ENCODE data around the gene CLP1.

The CLP1 gene

DNA sequence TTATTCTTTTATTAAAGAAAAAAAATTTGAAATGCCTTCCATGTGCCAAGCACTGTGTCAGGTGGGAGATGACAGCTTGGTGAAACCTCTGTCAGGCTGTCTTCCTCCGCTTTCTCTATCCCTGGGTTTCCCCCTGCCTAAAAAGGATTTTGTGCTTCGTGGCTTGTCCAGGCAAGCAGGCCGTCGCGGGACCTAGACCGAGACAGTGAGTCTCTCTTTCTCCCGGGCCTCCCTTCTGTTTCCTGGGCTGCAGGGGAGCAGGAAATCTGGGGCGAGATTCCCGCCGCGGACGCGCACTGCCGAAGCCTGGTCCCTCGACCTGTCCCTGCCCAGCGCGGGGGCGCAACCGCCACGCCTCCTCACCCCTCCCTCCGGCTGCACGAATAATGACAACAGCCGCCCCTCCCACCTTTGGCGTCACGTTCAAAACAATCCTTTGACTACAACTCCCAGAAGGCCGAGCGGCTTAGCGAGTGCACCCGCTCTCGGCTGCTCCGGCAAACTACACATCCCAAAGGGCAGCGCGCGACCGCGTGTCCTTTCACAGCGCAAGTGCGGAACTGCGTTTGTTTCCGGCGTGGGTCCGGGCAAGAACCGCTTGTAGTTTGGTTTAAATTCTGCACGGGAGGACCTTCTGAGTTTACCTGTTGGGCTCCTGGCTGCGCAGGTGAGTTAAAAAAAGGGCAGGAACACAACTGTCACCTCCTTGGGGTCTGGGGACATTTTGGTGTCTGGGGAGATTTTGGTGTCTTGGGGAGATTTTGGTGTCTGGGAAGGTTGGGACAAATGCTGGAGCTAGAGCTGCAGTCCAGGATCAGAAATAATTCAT lies at the start of gene CLP1:
TSS of gene CLP1 (plus strand) at position 569 of the 829 bp plus-strand sequence. CDS start 1,715 bp downstream, outside the sequence.
- peak; percentile 99 for DNase-seq

DNA sequence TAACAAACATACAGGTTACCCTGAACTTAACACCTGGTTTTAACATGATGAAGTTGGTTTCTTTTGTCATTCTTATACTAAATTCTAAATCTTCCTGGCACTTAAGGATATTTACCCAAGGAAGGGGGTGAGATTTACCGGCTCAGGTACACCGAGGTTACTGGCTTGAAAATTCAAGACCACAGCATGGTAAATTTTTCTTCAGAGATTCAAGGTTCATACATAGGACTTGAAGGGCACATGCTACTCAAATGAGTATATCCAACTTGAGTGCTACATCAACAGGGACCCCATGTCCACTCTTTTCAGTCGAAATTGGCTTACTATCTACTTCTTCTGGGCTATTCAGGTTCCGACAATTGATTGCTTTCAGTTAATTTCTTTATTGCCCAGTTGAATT lies 47.4 kb upstream of the CLP1 start:
- no peak for DNase-seq

DNA sequence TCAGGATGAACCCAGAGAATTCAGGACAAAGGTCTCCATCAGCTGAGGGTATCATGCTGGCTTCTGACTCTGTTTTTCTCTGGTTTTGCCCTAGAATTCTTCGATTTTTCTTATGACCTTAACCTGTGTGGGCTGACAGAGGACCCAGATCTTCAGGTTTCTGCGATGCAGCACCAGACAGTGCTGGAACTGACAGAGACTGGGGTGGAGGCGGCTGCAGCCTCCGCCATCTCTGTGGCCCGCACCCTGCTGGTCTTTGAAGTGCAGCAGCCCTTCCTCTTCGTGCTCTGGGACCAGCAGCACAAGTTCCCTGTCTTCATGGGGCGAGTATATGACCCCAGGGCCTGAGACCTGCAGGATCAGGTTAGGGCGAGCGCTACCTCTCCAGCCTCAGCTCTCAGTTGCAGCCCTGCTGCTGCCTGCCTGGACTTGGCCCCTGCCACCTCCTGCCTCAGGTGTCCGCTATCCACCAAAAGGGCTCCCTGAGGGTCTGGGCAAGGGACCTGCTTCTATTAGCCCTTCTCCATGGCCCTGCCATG lies 43.3 kb upstream of the CLP1 start:
- no peak for DNase-seq

DNA sequence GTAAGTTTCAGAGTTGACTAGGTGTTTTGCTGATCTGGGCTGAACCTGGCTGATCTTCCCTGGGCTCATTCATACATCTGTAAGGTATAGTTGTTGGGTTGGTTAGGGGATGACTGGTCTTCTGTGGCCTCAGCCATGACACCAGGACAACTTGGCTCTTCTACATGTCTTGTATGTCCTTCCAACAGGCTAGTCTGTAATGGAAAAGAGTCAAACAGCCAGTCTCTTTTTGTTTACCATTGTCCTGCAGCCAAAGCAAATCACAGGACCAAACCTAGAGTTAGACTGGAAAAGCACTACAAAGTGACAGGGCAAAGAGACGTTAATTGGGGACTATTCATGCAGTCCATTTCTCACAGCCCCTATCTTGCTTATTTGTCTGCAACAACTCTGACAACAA lies 42.3 kb upstream of the CLP1 start:
- DNase-seq: no peak

DNA sequence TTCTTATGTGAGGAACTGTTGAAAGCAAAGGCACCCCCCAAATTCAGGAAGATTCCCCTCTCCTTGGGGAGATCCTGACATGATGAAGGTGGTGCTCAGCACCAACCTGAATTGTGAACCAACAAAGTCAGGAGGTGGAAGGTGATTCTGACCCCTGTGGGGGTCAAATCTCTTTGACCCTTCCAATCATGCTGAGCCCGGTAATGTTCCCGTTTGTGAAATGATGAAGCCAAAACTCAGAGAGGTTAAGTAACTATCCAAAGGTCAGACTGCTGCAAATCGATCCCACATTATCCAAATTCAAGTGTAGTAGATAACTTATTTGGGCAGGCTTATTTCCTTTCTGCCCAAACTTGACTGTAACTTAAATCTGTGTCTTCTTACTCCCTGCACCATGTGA lies 41.0 kb upstream of the CLP1 start:
- no peak for DNase-seq

DNA sequence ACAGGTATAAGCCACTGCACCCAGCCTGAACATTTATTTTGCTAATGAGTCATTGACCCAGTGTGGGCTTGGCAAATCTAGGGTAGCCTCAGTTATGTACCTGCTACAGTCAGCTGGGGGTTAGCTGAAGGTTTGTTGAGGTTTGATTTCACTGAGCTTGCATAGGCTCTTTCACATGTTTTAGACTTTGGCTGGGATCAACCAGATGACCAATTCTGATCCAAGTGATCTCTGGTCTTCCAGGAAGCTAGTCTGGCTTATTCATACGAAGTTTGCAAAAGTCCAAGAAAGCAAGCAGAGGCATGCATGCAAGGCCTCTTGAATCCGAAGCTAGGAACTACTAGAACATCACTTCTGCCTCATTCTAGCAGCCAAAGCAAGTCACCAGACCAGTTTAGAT lies 39.1 kb upstream of the CLP1 start:
- no peak for DNase-seq

DNA sequence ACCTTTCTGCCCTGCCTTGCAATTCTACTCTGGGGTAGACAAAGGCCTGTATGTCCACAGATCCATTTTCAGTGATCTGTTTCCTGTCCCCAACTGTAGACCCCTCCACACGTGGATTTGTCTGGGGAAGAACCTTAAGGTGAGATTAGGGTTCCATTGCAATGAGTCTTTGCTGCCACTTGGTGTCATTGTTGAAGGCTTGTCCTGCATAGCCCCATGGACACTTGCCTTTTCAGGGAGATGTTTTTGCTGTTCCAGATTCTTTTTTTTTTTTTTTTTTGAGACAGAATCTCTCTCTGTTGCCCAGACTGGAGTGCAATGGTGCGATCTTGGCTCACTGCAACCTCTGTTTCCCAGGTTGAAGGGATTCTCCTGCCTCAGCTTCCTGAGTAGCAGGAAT lies 38.2 kb upstream of the CLP1 start:
- no peak for DNase-seq

DNA sequence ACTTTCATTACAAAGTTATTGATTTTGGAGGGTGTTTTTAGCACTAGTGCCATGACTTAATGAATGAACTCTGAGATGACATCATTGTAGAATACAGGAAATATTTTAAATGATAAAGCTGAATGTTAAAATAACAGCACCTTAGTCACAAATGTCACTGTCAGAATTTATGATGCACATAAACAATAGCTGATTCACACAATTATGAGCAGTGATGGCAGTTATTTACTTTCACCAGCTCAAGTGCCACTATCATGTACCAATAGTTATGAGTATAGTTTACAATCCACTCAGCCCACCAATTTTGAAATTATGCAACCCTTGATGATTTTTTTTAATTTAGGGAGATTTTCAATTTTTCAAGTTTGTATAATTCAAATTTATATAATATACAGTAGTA lies 37.1 kb upstream of the CLP1 start:
- DNase-seq: no peak

DNA sequence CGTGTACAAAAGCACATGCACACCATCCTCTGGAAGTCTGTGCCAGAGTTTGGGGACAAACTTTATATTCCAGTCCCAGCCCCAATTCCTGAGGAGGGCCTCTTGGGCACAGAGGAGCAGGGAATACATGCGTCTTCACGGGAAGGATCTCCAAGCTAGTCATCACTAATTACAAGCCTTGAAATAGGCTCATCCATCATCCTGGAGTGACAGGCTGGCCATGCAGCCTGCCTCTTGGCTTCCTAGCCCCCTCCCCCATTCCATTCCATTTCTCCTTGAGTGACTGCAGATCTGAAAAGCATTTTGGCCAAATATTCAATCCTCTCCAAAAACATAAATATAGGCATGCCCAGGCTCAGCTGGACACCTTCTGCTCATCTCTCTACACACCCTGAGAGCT lies 35.3 kb upstream of the CLP1 start:
- DNase-seq: no peak

DNA sequence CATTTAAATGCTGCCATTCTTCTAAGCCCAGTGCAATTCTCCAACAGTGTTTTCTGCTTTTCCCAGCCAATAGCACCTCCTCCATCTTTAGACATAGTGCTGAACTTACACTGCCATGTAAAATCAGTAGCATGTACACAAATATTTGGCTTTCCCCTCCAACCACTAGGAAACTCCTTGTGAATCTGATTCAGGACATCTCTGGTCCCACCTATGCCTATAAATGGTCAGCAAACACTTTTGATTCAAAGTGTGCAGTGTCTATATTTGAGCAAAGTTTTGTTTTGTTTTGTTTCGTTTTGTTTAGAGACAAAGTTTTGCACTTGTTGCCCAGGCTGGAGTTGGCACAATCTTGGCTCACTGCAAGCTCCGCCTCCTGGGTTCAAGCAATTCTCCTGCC lies 32.7 kb upstream of the CLP1 start:
- DNase-seq: no peak

DNA sequence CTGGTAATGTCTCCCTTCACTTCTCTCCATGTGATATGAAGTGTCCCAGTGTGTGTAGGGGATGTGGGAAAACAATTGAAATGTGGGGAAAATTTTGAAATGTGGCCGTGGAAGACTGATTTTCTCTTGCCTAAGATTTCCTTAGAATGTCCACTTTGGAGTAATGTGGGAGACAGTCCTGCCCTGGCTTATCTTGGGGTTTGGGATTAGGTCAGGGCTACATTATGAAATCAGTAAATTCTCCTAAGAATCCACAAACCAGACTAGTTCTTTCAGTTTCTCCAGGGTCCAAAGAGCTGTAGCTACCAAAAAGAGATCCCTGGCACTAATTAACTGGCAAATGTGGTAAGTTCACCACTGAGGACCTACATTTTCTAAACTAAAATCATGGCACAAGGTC lies 30.7 kb upstream of the CLP1 start:
- no peak for DNase-seq

DNA sequence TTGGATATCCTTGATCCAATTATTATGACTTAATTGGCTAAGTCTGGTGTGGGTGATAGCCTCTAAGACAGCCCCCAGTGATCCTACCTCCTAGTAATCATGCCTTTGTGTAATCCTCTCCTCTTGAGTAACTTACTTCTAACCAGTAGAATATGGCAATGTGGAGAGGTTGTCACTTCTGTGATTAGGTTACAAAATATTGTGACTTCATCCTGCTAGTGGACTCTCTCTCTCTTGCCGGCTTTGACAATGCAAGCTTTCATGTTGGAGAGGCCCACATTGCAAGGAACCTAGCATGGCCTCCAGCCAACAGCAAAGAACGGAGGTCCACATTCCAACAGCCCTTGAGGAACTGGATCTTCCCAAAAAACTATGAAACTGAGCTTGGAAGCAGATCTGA lies 27.4 kb upstream of the CLP1 start:
- no peak for DNase-seq

DNA sequence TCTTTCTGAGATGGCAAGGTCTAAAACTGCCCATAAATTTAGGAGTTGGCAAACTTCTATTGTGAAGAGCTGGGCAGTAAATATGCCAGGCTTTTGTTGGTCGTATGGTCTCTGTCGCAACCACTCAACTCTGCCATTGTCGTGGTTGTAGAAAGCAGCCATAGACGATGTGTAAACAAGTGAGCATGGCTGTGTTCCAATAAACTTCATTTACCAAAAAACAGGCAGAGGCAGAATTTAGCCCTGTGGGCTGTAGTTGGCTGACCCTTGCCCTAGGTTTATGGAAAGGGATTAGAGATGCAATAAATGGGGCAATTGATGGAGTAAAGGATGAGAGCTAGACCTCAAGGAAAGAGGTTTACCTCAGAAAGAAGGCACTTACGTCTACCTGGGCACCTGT lies 25.4 kb upstream of the CLP1 start:
- DNase-seq: no peak

DNA sequence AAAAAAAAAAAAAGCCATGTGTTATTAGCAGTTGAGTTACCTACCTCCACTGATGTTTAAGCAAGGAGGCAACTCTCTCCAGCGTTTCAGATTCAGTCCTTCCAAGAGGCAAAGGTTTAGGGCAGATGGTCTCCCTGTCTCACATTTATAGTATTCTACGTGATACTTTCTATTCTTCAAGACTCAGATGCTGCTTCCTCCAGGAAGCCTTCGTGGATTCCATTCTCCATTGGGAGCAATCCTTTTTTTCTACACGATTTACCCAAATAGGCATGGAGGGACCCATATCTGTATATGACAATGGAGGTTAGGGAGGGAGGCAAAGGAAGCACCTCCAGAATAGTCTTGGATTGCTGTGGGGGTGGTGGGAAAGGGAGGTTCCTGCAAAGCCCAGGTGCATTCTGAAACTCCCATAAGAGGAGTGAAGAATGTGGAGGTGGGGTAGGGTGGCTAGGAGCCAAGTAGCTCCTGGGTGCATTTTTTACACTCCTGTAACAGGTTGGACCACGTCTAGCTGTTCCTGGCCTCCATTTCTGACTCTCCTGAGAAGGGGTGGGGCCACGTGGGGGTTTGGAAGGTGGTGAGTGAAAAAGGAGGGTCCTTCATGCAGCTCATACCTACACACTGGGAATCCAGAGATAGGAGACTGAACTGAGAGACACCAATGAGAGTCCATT lies 24.0 kb upstream of the CLP1 start:
- DNase-seq: no peak

DNA sequence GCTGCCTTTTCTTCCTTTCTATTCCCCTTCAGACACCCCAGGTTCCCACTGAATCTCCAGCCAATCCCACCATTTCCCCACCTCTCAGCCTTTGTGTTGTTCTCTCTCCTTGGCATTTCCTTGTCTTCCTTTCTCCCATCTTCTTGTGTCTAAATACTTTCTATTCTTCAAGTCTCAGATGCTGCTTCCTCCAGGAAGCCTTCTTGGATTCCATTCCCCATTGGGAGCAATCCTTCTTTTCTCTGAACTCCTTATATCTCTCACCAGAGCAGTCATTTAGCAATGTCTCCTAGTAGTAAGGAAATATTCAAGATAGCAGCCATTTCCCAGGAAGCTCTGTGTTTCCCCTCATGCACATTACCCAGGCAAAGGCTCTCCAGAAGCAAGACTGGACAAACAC lies 23.3 kb upstream of the CLP1 start:
- no peak for DNase-seq

DNA sequence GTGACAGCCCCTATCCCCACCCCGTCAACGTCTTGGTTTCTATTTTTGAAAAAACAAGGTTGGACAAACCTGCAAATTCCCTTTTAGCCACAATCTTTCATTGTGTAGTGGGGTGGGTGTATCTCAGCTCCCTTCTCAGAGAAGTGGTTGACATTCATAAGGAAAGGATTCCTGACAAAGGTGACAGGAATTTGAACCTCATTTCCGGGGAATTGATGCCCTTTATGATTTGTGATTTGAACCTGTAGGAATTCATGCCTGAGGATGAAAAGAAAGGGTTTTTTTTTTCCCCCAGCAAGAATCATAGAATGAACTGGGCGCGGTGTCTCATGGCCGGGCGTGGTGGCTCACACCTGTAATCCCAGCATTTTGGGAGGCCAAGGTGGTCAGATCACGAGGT lies 22.3 kb upstream of the CLP1 start:
- DNase-seq: no peak

DNA sequence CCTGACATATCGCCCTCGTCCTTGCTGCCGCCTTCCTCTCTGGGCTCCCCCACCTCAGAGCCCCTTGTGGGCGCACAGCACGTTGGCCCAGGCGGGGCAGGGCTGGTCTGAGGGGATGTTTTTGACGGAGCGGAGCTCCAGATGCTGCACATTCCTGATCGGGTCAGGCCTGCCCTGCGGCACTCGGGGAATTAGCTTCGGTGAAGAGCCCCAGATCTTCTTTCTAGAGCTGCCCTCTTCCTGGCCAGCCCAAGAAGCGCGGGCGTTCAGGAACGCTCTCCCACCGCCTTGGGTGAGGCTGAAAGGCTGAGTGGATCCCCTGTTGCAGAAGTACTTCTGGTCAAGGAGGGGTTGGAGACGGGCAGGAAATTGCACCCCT lies 19.9 kb upstream of the CLP1 start:
- no peak for DNase-seq

DNA sequence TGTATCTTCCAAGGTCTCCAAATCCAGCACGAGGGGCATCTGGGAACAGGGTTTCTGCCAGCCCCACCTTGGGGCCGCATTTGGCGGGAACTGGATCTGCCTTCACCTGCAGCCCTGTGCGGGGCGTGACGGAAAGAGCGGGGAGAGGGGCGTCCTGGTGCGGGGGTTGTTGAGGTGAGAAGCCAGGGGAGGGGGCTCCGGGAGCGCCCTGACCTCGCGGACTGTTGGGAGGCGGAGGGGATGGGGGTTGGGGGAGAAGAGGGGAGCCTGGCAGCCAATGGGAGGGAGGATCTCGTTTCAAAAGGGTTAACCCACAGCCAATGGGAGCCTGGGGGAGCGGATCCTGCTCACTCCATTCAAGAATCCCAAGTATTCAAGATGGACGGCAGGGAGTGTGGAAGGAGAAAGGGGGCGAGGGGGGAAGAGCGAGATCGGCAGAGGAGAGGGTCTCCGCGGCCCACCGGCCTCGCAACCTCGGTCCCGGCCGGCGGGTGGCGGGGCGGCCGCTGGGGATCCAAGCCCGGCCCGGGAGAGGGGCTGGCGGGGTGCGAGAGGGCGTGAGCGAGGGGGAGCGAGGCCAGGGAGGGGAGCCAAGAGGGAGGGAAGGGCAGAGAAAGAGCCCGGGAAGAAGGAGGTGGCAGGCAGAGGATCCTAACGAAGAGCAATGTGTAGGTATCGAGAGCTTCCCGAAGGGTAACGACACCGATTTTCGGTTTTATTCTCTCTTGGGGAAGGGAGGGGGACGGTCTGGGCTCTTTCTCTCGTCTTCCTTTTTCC lies 19.4 kb upstream of the CLP1 start:
- DNase-seq: peak in 1 of 2 experiments; percentile 40

DNA sequence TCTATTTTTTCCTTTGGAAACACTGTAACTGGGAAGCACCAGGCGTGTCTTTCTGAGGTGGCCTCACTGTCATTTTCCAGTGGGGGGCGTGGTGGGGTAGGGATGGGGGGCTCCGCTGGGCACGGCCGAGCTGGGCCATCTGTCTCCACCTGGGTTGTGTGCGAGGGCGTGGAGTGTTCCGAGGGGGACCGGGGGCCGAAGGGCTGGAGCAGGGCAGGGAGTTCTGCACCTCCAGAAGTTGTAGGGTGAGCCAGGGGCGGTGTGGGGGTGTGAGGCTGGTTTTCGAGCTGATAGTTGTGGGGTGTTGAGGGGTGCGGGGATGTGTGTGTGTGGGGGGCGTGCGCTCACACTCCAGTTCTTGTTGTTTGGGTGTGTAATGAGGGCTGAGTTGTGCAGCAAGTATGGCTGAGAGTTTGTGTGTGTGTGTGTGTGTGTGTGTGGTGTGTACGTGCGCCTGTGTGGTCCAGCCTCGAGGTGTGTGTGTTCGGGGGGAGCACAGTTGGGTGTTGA lies 18.7 kb upstream of the CLP1 start:
- no peak for DNase-seq

DNA sequence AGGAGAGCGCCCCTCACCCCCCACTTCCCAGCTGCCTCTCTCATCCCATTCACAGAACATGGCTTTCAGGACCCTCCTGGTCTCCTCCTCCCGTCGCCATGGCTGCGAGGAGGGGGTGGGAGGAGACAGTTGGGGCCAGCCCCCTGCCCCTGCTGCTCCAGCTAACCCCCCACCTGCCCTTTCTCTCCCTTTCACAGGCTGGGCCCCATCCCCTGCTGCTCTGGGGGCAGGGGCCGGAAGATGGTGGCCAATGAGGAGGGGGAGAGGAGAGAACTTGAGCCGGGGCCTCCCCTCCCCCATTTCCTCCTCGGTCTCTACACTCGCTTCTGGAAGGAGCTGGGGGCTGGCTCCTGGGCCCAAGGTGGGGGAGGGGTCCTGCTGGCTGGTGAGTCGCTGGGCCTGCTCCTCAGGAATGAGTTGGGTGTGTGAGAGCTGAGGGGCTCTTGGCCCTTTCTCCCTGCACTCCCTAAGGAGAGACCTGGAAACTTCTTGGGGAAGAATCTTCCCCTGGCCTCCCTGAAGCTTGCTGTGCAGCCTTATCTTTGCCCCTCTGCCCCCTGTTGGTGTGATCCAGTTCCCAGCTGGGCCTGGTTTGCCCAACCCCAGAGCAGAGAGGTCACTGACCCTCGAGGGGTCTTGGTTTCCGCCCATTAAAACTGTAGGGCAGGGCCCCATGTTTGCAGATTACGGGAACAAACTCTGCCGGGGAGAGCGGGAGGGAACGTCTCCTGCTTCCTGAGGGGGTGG lies 18.1 kb upstream of the CLP1 start:
- DNase-seq: no peak

DNA sequence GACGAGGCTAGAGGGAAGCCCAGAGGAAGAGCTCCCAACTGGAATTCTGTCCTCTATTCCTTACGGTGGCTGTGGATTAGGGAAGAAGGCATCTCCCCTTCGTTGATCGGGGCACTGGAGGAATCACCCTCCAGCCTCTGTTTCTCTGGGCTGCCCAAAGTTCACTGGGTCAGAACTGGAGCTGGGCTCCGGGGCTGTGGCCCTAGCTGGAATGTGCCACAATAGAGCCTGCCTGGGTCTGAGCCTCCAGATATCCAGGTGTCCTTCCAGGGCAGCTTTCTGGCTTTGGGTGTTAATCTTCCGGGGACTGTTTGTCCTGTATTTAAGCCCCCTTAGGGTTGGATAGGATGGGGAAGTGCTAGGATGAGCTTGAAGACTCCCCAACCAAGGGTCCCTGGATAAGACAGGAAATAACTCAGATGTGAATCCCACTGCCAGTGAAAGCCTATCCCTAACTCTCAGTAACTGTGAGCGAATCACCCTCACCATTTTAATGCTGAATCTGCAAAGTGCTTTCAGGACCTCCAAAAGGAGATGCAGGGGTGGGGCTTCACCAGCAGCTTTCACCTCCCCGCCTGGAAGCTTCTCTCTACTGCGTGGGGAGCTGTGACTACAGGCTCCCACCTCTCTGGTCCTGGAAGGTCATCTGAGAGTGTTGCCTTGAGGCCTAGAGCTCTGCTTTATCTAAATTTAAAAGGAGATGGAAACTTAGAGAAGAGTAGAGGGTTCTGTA lies 17.3 kb upstream of the CLP1 start:
- no peak for DNase-seq
